Erythroblast (primary cell): ENCODE results near the gene MAP2.

Experiments used
- GATA1 ChIP-seq: IDR thresholded peaks from 2 replicates; pipeline ENCODE4 v1.6.1; 2011; ENCODE audit warnings: low read depth, mild to moderate bottlenecking, control low read depth, low read length, moderate library complexity
- POLR2A ChIP-seq: IDR thresholded peaks from 2 replicates; pipeline ENCODE4 v1.6.1; 2011; ENCODE audit warnings: mild to moderate bottlenecking, low read length

- TF ChIP-seq POLR2A = no peak
- no peak for TF ChIP-seq GATA1
These were observed 158.4 kb downstream of the MAP2 start for GRCh38 chr2:209582281-209582680.
